HepG2 (cell line): ENCODE data around the gene TFPI.

Experiments used
- ATF3 ChIP-seq: sonication (generic); formaldehyde crosslinking; IDR thresholded peaks from 2 replicates; pipeline ENCODE4 v1.4.0; 2020; ENCODE audit warnings: missing genetic modification reagents
- CBX2 ChIP-seq, 2 experiments: fragments of 200-600 bp in 1 of 2; sonication (generic); formaldehyde crosslinking in 1 of 2; IDR thresholded peaks; 2 replicates each; pipeline versions ENCODE4 v1.7.0 to v1.8.1; 2018 to 2022; ENCODE audit warnings: low read depth in 2 of 2, low read length in 1 of 2, mild to moderate bottlenecking in 1 of 2, missing genetic modification reagents in 1 of 2
- KLF9 ChIP-seq: IDR thresholded peaks from 2 replicates; pipeline ENCODE4 v1.6.1; 2016; ENCODE audit warnings: low read depth
- NR2F2 ChIP-seq: IDR thresholded peaks from 2 replicates; pipeline ENCODE4 v1.6.1; 2012; ENCODE audit warnings: low read depth, inconsistent platforms, borderline replicate concordance
- SMC3 ChIP-seq: IDR thresholded peaks from 2 replicates; pipeline ENCODE4 v1.6.1; 2011; ENCODE audit warnings: low read length, improper control_type of control experiment
- ZNF207 ChIP-seq: fragments of 450-650 bp; IDR thresholded peaks from 2 replicates; pipeline ENCODE4 v1.6.1; 2016; ENCODE audit warnings: antibody characterized with exemption, borderline replicate concordance

GRCh38 chr2:187546762-187547333 is 7.4 kb downstream of the TFPI start:
- TF ChIP-seq KLF9 = no peak
- no peak for TF ChIP-seq CBX2 (IDR thresholded peaks at IDR 0.05; ENCODE audit: low read depth, low read length)
- no peak for TF ChIP-seq CBX2 (CRISPR knock-in tag; IDR thresholded peaks at IDR 0.05; ENCODE audit: low read depth)
- no peak for TF ChIP-seq ZNF207
- no peak for TF ChIP-seq NR2F2
- TF ChIP-seq ATF3 (CRISPR knock-in tag) = no peak
- TF ChIP-seq SMC3 = no peak
